Panc1 (cell line): ENCODE results near the gene PAK6. TPM values are rescaled to one million over a fixed set of nuclear protein-coding genes. Genes with fewer than 3 reads are reported as not detected.

Experiments used
- ATAC-seq: fragments of 200-7000 bp; cut with Tn5 transposase; 2 replicates; pipeline ENCODE4 v1.9.1; 2020; ENCODE audit warnings: mild to moderate bottlenecking, moderate library complexity
- BruUV-seq: library from RNA; stranded (reverse); fragments of 400-500 nt; replicated peaks from 2 replicates; lab custom pipeline; 2021; lab: Mats Ljungman, UMichigan
- CTCF ChIA-PET: fragments of 300-600 bp; sonication (Branson Sonifier 250); formaldehyde crosslinking; loops from one replicate; lab custom pipeline; 2022; ENCODE audit warnings: antibody characterized with exemption; lab: Charles Lee
- POLR2A ChIA-PET: fragments of 300-600 bp; sonication (Branson Sonifier 250); formaldehyde crosslinking; loops from one replicate; lab custom pipeline; 2022; ENCODE audit warnings: antibody characterized with exemption; lab: Charles Lee
- DNase-seq: peaks from one replicate; pipeline ENCODE4 v3.0.0-alpha.2; 2010; ENCODE audit warnings: low read depth, low spot score
- H3K27ac ChIP-seq: 2 replicates; pipeline ENCODE4 v1.5.1; 2011; ENCODE audit warnings: mild to moderate bottlenecking, low read length, inconsistent platforms
- H3K27me3 ChIP-seq: fragments of 200-500 bp; sonication (Bioruptor generic); 2 replicates; pipeline ENCODE4 v1.6.0; 2014; ENCODE audit warnings: low read length, inconsistent platforms; ENCODE audit not compliant: control insufficient read depth, insufficient read depth
- H3K36me3 ChIP-seq: fragments of 200-500 bp; sonication (Bioruptor generic); 2 replicates; pipeline ENCODE4 v1.5.1; 2014; ENCODE audit warnings: inconsistent platforms, mild to moderate bottlenecking, low read length, moderate library complexity; ENCODE audit not compliant: control insufficient read depth, insufficient read depth
- H3K4me1 ChIP-seq: 2 replicates; pipeline ENCODE4 v1.5.1; 2011; ENCODE audit warnings: inconsistent platforms, mild to moderate bottlenecking, low read length, moderate library complexity; ENCODE audit not compliant: control insufficient read depth, insufficient read depth
- H3K4me3 ChIP-seq, 2 experiments: 2 replicates each; pipeline ENCODE4 v1.5.1; 2011 to 2012; ENCODE audit warnings: low read depth in 2 of 2, low read length in 2 of 2, mild to moderate bottlenecking in 2 of 2, inconsistent platforms in 1 of 2, moderate library complexity in 1 of 2
- H3K9me3 ChIP-seq: fragments of 200-500 bp; sonication (Bioruptor generic); 2 replicates; pipeline ENCODE4 v1.5.1; 2014; ENCODE audit warnings: low read depth, mild to moderate bottlenecking, inconsistent platforms, low read length, moderate library complexity; ENCODE audit not compliant: control insufficient read depth, insufficient read depth
- POLR2AphosphoS5 ChIP-seq: IDR thresholded peaks from 2 replicates; pipeline ENCODE4 v1.6.1; 2012; ENCODE audit warnings: mild to moderate bottlenecking, low read depth, low read length, moderate library complexity
- SIN3A ChIP-seq: IDR thresholded peaks from 2 replicates; pipeline ENCODE4 v1.6.1; 2012; ENCODE audit warnings: low read depth, mild to moderate bottlenecking, low read length, moderate library complexity, borderline replicate concordance; ENCODE audit not compliant: insufficient read depth
- TCF7L2 ChIP-seq: IDR thresholded peaks from 2 replicates; pipeline ENCODE4 v1.6.1; 2011; ENCODE audit warnings: mild to moderate bottlenecking, low read depth, low read length, inconsistent platforms
- in situ Hi-C: cut with HindIII; loops from 2 replicates; pipeline ENCODE4 v1.10.0; 2016; ENCODE audit warnings: low sequenced_read_pairs, low pct_unique_long_range_greater_than_20kb
- intact Hi-C: fragments of 100-400 bp; cut with micrococcal nuclease; formaldehyde crosslinking; loops from one replicate; pipeline ENCODE4 v1.10.0; 2022; ENCODE audit not compliant: unreplicated experiment
- total RNA-seq: library from RNA; stranded (reverse); gene quantifications from one replicate; pipeline ENCODE4 v1.2.1, GENCODE V29; 2021; ENCODE audit not compliant: unreplicated experiment
- TF ChIP-seq, protein P1 (sequence below): fragments of 450-650 bp; IDR thresholded peaks from 2 replicates; pipeline ENCODE4 v1.5.1; 2017; ENCODE audit warnings: mild to moderate bottlenecking
- TF ChIP-seq, protein P2 (sequence below), 2 experiments: IDR thresholded peaks; 2 replicates each; pipeline ENCODE4 v1.6.1; 2011 to 2012; ENCODE audit warnings: low read depth in 2 of 2, control low read depth in 1 of 2, low read length in 1 of 2, mild to moderate bottlenecking in 1 of 2, moderate library complexity in 1 of 2; ENCODE audit not compliant: insufficient read depth in 1 of 2

Gene PAK6
- total RNA-seq, 1 experiment from 2014 or later, result 6.3 TPM

DNA sequence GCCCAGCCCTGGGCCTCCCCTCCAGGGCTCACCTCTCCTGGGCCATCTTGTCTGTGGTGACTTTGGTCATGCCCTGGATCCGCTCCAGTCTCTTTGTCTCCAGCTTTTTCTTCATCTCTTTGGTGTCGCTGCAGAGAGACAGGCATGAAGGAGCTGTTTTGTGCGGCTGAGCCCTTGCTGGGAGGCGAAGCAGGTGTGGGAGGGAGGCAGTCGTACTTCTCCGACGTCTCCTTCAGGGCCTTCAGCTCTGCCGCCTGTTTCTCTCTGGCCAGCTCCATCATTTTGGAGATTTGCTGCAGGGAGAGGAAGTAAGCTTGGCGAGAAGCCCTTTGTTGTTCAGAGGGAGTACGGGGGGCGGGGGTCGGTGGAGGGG, 51.7 kb downstream of the PAK6 start:
- intact Hi-C loops (no loop called here), in situ Hi-C loops (no loop called here)
- no peaks in the 10 kb centered on the region for H3K36me3 ChIP-seq
- no TSS peak for BruUV-seq
- ChIA-PET POLR2A (interaction anchor here (0.6 kb wide), 1 partner anchor 14 kb away, joined by 9 read pairs; no protein-coding TSS in a partner anchor), CTCF (interaction anchor here (0.8 to 1.3 kb wide), 2 partner anchors 11 to 50 kb away, joined by 5 to 11 read pairs; partner anchors contain the start of gene CCDC9B)
- no peak for ATAC-seq
- no peaks in the 10 kb centered on the region for H3K27me3 ChIP-seq
- DNase-seq, result no peak
- TF ChIP-seq SIN3A (no peak), POLR2AphosphoS5 (no peak), TCF7L2 (no peak)
- TF ChIP-seq, protein P1, sequence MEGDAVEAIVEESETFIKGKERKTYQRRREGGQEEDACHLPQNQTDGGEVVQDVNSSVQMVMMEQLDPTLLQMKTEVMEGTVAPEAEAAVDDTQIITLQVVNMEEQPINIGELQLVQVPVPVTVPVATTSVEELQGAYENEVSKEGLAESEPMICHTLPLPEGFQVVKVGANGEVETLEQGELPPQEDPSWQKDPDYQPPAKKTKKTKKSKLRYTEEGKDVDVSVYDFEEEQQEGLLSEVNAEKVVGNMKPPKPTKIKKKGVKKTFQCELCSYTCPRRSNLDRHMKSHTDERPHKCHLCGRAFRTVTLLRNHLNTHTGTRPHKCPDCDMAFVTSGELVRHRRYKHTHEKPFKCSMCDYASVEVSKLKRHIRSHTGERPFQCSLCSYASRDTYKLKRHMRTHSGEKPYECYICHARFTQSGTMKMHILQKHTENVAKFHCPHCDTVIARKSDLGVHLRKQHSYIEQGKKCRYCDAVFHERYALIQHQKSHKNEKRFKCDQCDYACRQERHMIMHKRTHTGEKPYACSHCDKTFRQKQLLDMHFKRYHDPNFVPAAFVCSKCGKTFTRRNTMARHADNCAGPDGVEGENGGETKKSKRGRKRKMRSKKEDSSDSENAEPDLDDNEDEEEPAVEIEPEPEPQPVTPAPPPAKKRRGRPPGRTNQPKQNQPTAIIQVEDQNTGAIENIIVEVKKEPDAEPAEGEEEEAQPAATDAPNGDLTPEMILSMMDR, result no peak
- TF ChIP-seq, protein P2, sequence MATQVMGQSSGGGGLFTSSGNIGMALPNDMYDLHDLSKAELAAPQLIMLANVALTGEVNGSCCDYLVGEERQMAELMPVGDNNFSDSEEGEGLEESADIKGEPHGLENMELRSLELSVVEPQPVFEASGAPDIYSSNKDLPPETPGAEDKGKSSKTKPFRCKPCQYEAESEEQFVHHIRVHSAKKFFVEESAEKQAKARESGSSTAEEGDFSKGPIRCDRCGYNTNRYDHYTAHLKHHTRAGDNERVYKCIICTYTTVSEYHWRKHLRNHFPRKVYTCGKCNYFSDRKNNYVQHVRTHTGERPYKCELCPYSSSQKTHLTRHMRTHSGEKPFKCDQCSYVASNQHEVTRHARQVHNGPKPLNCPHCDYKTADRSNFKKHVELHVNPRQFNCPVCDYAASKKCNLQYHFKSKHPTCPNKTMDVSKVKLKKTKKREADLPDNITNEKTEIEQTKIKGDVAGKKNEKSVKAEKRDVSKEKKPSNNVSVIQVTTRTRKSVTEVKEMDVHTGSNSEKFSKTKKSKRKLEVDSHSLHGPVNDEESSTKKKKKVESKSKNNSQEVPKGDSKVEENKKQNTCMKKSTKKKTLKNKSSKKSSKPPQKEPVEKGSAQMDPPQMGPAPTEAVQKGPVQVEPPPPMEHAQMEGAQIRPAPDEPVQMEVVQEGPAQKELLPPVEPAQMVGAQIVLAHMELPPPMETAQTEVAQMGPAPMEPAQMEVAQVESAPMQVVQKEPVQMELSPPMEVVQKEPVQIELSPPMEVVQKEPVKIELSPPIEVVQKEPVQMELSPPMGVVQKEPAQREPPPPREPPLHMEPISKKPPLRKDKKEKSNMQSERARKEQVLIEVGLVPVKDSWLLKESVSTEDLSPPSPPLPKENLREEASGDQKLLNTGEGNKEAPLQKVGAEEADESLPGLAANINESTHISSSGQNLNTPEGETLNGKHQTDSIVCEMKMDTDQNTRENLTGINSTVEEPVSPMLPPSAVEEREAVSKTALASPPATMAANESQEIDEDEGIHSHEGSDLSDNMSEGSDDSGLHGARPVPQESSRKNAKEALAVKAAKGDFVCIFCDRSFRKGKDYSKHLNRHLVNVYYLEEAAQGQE (IDR thresholded peaks at IDR 0.05; ENCODE audit: insufficient read depth in 1 of 2, low read depth in 2 of 2, low read length in 1 of 2), result no peak
- H3K4me1 ChIP-seq, result peaks cover 13% of the 10 kb centered on the region; the same call in 1 of the 2 replicates
- no peaks in the 10 kb centered on the region for H3K9me3 ChIP-seq
- H3K27ac ChIP-seq, result no peak overlapping the region
- no peak overlapping the region for H3K4me3 ChIP-seq

DNA sequence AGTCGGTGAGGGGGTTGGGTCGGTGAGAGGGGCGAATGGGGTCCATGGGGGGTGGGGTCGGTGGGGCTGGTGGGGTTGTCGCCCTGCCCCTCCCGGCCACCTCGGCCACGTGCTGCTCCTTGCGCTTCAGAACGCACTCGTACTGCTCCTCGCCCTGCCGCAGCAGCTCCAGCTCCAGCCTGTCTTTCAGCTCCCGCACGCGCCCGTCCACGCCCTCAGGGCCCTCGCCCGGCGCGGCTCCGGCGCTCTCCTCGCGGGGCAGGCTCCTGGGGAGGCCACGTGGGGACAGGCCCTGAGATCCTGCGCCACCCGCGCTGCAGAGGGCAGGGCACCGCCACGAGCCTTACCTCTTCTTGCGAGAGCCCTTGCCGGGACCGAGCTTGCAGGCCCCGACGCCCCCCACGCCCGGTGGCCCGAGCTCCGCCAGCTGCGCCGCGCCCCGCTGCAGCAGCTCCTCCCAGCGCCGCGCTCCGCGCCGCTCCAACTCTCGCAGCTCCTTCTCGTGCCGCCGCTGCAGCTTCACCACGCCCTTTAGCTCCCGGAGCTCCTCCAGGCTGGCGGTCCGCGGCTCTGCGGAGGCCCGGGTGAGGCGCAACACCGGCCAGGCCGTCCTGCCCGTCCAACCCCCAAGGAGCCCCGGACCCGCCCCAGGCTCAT, 52.2 kb downstream of the PAK6 start:
- Histone ChIP-seq H3K27me3 (no peaks in the 10 kb centered on the region), H3K36me3 (no peaks in the 10 kb centered on the region), H3K27ac (no peak overlapping the region), H3K4me3 (peak overlapping the region; percentile 24 to 33), H3K9me3 (no peaks in the 10 kb centered on the region), H3K4me1 (peaks cover 9% of the 10 kb centered on the region; the same call in 1 of the 2 replicates)
- ATAC-seq, result peak; percentile 85
- CTCF ChIA-PET, result interaction anchor here (0.7 to 1.3 kb wide), 4 partner anchors 12 to 191 kb away, joined by 3 to 11 read pairs (median 4); partner anchors contain the start of gene CCDC9B
- in situ Hi-C loops (no loop called here), intact Hi-C loops (no loop called here)
- BruUV-seq, result no TSS peak
- DNase-seq, result no peak
- TF ChIP-seq TCF7L2 (no peak), SIN3A (no peak), POLR2AphosphoS5 (no peak)
- TF ChIP-seq, protein P2 (IDR thresholded peaks at IDR 0.05; ENCODE audit: insufficient read depth in 1 of 2, low read depth in 2 of 2, low read length in 1 of 2), result no peak
- TF ChIP-seq, protein P1, result no peak
- POLR2A ChIA-PET, result interaction anchor here (0.6 kb wide), 2 partner anchors 14 to 466 kb away, joined by 8 to 9 read pairs; no protein-coding TSS in a partner anchor
